ENCODE data around the gene NSMF. TPM values are rescaled to one million over a fixed set of nuclear protein-coding genes. Genes with fewer than 3 reads are reported as not detected.

The NSMF gene
- total and polyA plus RNA-seq, 2 donors (not counting 1 experiment from before 2014, with no cell fraction given) = 28.7 to 59.4 TPM

DNA sequence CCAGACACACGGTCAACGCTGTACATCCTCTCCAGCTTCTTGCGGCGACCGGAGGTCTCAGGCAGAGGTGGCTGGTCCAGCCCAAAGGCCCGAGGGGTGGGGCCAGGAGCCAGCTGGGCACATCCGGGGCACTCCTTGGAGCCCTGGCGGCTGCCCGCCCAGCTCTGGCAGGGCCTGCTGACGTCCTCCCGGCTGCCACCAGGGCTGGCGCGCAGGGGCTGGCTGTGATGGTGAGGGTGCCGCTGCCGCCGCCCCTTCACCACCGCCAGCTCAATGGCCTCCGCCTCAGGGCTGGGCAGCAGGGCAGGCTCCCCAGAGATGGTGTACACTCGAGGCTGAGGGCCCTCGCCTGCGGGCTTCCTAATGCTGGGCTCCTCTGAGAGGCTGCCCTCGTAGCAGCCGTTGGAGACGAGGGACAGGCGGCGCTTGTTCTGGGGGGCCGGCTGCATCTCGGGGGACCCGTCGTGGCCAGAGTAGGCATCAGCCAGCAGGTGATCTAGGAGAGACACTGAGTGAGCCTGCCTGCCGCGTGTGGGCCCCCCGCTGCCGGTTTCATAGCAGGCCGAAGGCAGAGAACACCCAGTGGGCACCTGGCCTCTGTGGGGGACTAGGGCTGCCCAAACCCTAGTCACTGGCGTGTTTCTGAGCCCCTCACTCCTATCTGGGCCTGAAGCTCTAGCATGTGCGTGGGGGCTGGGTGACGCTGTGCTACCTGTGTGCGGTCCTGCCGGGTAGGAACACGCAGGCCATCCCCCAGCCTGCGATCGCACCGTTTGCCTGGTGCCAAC is 1.5 kb downstream of the NSMF start:
- H3K36me3 ChIP-seq (replicated peaks in 1 of 2; ENCODE audit: control extremely low read depth in 1 of 2, control insufficient read depth in 1 of 2, extremely low read depth in 1 of 2, insufficient read depth in 2 of 2, low read length in 1 of 2) = peaks cover 0 to 3% of the 10 kb centered on the region in 2 experiments
- H3K27me3 Mint-ChIP-seq = no peaks in the 10 kb centered on the region
- no peak for ATAC-seq (ENCODE audit: low read depth)
- ChIA-PET CTCF (interaction anchor here (0.6 kb wide), 1 partner anchor 585 kb away, joined by 4 read pairs; no protein-coding TSS in a partner anchor), POLR2A (no interaction called here)
- intact Hi-C loops (cut with micrococcal nuclease) = loop anchor here (10.0 kb wide), 1 partner anchor 663 kb away; the partner anchor contains the start of genes CCDC183 and TMEM141
- H3K27ac ChIP-seq (ENCODE audit: low read length in 2 of 2) = no peak overlapping the region
- peaks cover 16% of the 10 kb centered on the region for H4K20me1 ChIP-seq (ENCODE audit: control insufficient read depth, insufficient read depth, low read length, poor library complexity, severe bottlenecking)
- H3K4me3 ChIP-seq (ENCODE audit: control extremely low read depth in 1 of 5, extremely low read depth in 1 of 5, insufficient read depth in 1 of 5, low read depth in 2 of 5, low read length in 4 of 5) = no peak overlapping the region
- no peaks in the 10 kb centered on the region for H3K9me3 Mint-ChIP-seq (ENCODE audit: insufficient read depth)
- H3K4me3 Mint-ChIP-seq = peak overlapping the region; percentile 56
- H3K79me2 ChIP-seq (ENCODE audit: control insufficient read depth, insufficient read depth, low read length) = peaks cover 6% of the 10 kb centered on the region
- peaks cover 59 to 72% of the 10 kb centered on the region in 2 donors for H3K4me1 ChIP-seq (ENCODE audit: control insufficient read depth in 2 of 2, insufficient read depth in 2 of 2, low read length in 2 of 2)
- H3K27ac Mint-ChIP-seq = peak overlapping the region; percentile 41
- 96% methylated on average over 40 of the region's 44 CpGs for WGBS (ENCODE audit: insufficient coverage)
- H3K4me1 Mint-ChIP-seq = peaks cover 35% of the 10 kb centered on the region
- H3K4me2 ChIP-seq (replicated peaks; ENCODE audit: low read depth, low read length, poor library complexity, severe bottlenecking) = peak overlapping the region; percentile 99
- DNase-seq = peak; percentile 39
- no peaks in the 10 kb centered on the region for H3K27me3 ChIP-seq (replicated peaks in 1 of 4; ENCODE audit: control extremely low read depth in 1 of 4, control insufficient read depth in 3 of 4, insufficient read depth in 4 of 4, low read length in 3 of 4)
- peaks cover 0 to 9% (median 0%) of the 10 kb centered on the region in 3 donors for H3K9me3 ChIP-seq (ENCODE audit: control extremely low read depth in 1 of 3, control insufficient read depth in 2 of 3, insufficient read depth in 1 of 3, low read length in 2 of 3)
- H2AFZ ChIP-seq (ENCODE audit: insufficient read depth, low read depth, low read length, poor library complexity, severe bottlenecking) = no peak overlapping the region
- TF ChIP-seq EZH2 (IDR thresholded peaks at IDR 0.05; ENCODE audit: borderline replicate concordance, insufficient read depth, low read depth, low read length, poor library complexity, severe bottlenecking) = no peak
- TF ChIP-seq, protein P1, sequence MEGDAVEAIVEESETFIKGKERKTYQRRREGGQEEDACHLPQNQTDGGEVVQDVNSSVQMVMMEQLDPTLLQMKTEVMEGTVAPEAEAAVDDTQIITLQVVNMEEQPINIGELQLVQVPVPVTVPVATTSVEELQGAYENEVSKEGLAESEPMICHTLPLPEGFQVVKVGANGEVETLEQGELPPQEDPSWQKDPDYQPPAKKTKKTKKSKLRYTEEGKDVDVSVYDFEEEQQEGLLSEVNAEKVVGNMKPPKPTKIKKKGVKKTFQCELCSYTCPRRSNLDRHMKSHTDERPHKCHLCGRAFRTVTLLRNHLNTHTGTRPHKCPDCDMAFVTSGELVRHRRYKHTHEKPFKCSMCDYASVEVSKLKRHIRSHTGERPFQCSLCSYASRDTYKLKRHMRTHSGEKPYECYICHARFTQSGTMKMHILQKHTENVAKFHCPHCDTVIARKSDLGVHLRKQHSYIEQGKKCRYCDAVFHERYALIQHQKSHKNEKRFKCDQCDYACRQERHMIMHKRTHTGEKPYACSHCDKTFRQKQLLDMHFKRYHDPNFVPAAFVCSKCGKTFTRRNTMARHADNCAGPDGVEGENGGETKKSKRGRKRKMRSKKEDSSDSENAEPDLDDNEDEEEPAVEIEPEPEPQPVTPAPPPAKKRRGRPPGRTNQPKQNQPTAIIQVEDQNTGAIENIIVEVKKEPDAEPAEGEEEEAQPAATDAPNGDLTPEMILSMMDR (IDR thresholded peaks at IDR 0.05) = no peak
- no peak overlapping the region for H3K9ac ChIP-seq (ENCODE audit: low read length)

DNA sequence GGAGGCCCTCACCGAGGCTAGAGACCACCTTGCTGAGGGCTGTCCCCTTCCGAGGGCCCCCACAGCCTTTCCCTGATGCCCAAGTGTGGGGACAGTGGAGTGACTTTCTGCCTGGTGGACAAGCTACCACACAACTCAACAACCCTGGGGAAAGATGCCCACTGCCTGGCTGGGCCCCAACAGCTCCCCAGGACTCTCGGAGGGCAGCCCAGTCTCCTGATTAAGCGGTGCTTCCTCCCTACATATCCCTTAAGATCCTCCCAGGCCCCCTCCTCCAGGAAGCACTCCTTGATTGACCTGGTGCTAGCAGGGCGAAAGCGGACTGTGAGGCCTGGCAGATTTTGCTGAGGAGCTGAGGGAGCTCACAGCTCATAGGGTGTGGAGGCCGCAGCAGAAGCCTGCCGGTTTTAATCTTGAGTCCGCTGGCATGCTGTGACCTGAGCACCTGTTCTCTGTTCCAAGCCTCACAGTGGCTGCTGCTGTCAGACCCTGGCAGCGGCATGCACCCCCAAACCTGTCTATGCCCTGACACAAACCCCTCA is 2.2 kb downstream of the NSMF start:
- no peak overlapping the region for H3K27ac Mint-ChIP-seq
- CTCF ChIA-PET = no interaction called here
- no peaks in the 10 kb centered on the region for H3K27me3 Mint-ChIP-seq
- no peak overlapping the region for H3K4me2 ChIP-seq (replicated peaks; ENCODE audit: low read depth, low read length, poor library complexity, severe bottlenecking)
- peaks cover 40% of the 10 kb centered on the region for H3K4me1 Mint-ChIP-seq
- H3K27ac ChIP-seq (ENCODE audit: low read length in 2 of 2) = no peak overlapping the region
- H3K4me1 ChIP-seq (ENCODE audit: control insufficient read depth in 2 of 2, insufficient read depth in 2 of 2, low read length in 2 of 2) = peaks cover 60 to 72% of the 10 kb centered on the region in 2 donors
- peaks cover 16% of the 10 kb centered on the region for H4K20me1 ChIP-seq (ENCODE audit: control insufficient read depth, insufficient read depth, low read length, poor library complexity, severe bottlenecking)
- WGBS (ENCODE audit: insufficient coverage) = 100% methylated on average over 6 of the region's 10 CpGs
- H2AFZ ChIP-seq (ENCODE audit: insufficient read depth, low read depth, low read length, poor library complexity, severe bottlenecking) = no peak overlapping the region
- H3K9ac ChIP-seq (ENCODE audit: low read length) = no peak overlapping the region
- no peak for TF ChIP-seq EZH2 (IDR thresholded peaks at IDR 0.05; ENCODE audit: borderline replicate concordance, insufficient read depth, low read depth, low read length, poor library complexity, severe bottlenecking)
- TF ChIP-seq, protein P1 (IDR thresholded peaks at IDR 0.05) = no peak
- POLR2A ChIA-PET = no interaction called here
- H3K27me3 ChIP-seq (replicated peaks in 1 of 4; ENCODE audit: control extremely low read depth in 1 of 4, control insufficient read depth in 3 of 4, insufficient read depth in 4 of 4, low read length in 3 of 4) = no peaks in the 10 kb centered on the region
- no peak overlapping the region for H3K4me3 ChIP-seq (ENCODE audit: control extremely low read depth in 1 of 5, extremely low read depth in 1 of 5, insufficient read depth in 1 of 5, low read depth in 2 of 5, low read length in 4 of 5)
- ATAC-seq (ENCODE audit: low read depth) = no peak
- H3K4me3 Mint-ChIP-seq = peak overlapping the region; percentile 23
- peaks cover 0 to 3% of the 10 kb centered on the region in 2 experiments for H3K36me3 ChIP-seq (replicated peaks in 1 of 2; ENCODE audit: control extremely low read depth in 1 of 2, control insufficient read depth in 1 of 2, extremely low read depth in 1 of 2, insufficient read depth in 2 of 2, low read length in 1 of 2)
- intact Hi-C loops (cut with micrococcal nuclease) = loop anchor here (10.0 kb wide), 1 partner anchor 662 kb away; the partner anchor contains the start of genes CCDC183 and TMEM141
- H3K9me3 ChIP-seq (ENCODE audit: control extremely low read depth in 1 of 3, control insufficient read depth in 2 of 3, insufficient read depth in 1 of 3, low read length in 2 of 3) = peaks cover 0 to 9% (median 0%) of the 10 kb centered on the region in 3 donors
- peak; percentile 17 for DNase-seq
- H3K79me2 ChIP-seq (ENCODE audit: control insufficient read depth, insufficient read depth, low read length) = peaks cover 6% of the 10 kb centered on the region
- no peaks in the 10 kb centered on the region for H3K9me3 Mint-ChIP-seq (ENCODE audit: insufficient read depth)

All from B cell (primary cell).